GM12878 (cell line): ENCODE data around the gene RADIL. TPM values are rescaled to one million over a fixed set of nuclear protein-coding genes. Genes with fewer than 3 reads are reported as not detected.
A peak's percentile ranks its signal among the peaks of the same experiment; 100 is the strongest.

ENCODE experiments used
- ASH2L ChIP-seq: fragments of 300-600, 200-600 bp; sonication (generic); IDR thresholded peaks from 2 replicates; pipeline ENCODE4 v1.6.1; 2017; ENCODE audit warnings: low read depth, mild to moderate bottlenecking, borderline replicate concordance
- CBX3 ChIP-seq: fragments of 200-600 bp; sonication (generic); IDR thresholded peaks from 2 replicates; pipeline ENCODE4 v1.6.1; 2016; ENCODE audit warnings: low read depth, borderline replicate concordance
- CHD1 ChIP-seq: IDR thresholded peaks from 2 replicates; pipeline ENCODE4 v1.6.1; 2012; ENCODE audit warnings: low read depth, low read length, improper control_type of control experiment
- CREB1 ChIP-seq: IDR thresholded peaks from 2 replicates; pipeline ENCODE4 v1.6.1; 2012; ENCODE audit warnings: low read depth, mild to moderate bottlenecking, inconsistent platforms
- GATAD2B ChIP-seq: fragments of 450-650 bp; conservative IDR thresholded peaks from 2 replicates; pipeline ENCODE4 v1.6.1; 2017; ENCODE audit warnings: low read depth, mild to moderate bottlenecking, moderate library complexity
- HCFC1 ChIP-seq: fragments of 150-350 bp; IDR thresholded peaks from 2 replicates; pipeline ENCODE4 v1.6.1; 2014; ENCODE audit warnings: low read length
- IKZF1 ChIP-seq: fragments of 450-650 bp; conservative IDR thresholded peaks from 2 replicates; pipeline ENCODE4 v1.6.1; 2017; ENCODE audit warnings: antibody characterized with exemption, mild to moderate bottlenecking
- IKZF2 ChIP-seq, 2 experiments: fragments of 450-650 bp; IDR thresholded peaks; 2 replicates each; pipeline ENCODE4 v1.6.1; 2017; ENCODE audit warnings: mild to moderate bottlenecking in 2 of 2, moderate library complexity in 2 of 2
- IRF4 ChIP-seq: IDR thresholded peaks from 2 replicates; pipeline ENCODE4 v1.6.1; 2011; ENCODE audit warnings: low read depth, low read length
- MXI1 ChIP-seq: fragments of 150-350 bp; IDR thresholded peaks from 2 replicates; pipeline ENCODE4 v1.6.1; 2011; ENCODE audit warnings: low read depth, mild to moderate bottlenecking, inconsistent platforms, low read length, improper control_type of control experiment
- NRF1 ChIP-seq: conservative IDR thresholded peaks from 2 replicates; pipeline ENCODE4 v1.6.1; 2011; ENCODE audit warnings: mild to moderate bottlenecking, low read depth, low read length, improper control_type of control experiment
- POLR2A ChIP-seq: IDR thresholded peaks from 2 replicates; pipeline ENCODE4 v1.6.1; 2011; ENCODE audit warnings: low read depth, mild to moderate bottlenecking, low read length
- POLR2AphosphoS2 ChIP-seq: IDR thresholded peaks from 2 replicates; pipeline ENCODE4 v1.6.1; 2011; ENCODE audit warnings: low read depth, mild to moderate bottlenecking, low read length, improper control_type of control experiment, moderate library complexity
- RUNX3 ChIP-seq: IDR thresholded peaks from 2 replicates; pipeline ENCODE4 v1.6.1; 2012; ENCODE audit warnings: low read length, inconsistent platforms
- STAT1 ChIP-seq: fragments of 450-650 bp; conservative IDR thresholded peaks from 2 replicates; pipeline ENCODE4 v1.6.1; 2014; ENCODE audit warnings: antibody characterized with exemption, mild to moderate bottlenecking
- TCF12 ChIP-seq: IDR thresholded peaks from 2 replicates; pipeline ENCODE4 v1.6.1; 2011; ENCODE audit warnings: low read depth, mild to moderate bottlenecking, low read length
- TCF7 ChIP-seq: IDR thresholded peaks from 2 replicates; pipeline ENCODE4 v1.6.1; 2014; ENCODE audit warnings: antibody characterized with exemption, borderline replicate concordance
- WRNIP1 ChIP-seq: IDR thresholded peaks from 2 replicates; pipeline ENCODE4 v1.6.1; 2011; ENCODE audit warnings: low read depth, low read length, improper control_type of control experiment, borderline replicate concordance
- ZNF274 ChIP-seq: IDR thresholded peaks from one replicate; pipeline ENCODE4 v1.8.0; 2011; ENCODE audit not compliant: insufficient read length, insufficient read depth
- ZNF384 ChIP-seq: IDR thresholded peaks from 2 replicates; pipeline ENCODE4 v1.6.1; 2012; ENCODE audit warnings: low read depth, mild to moderate bottlenecking, low read length, improper control_type of control experiment, borderline replicate concordance
- polyA plus RNA-seq, 11 experiments: library from polyadenylated mRNA; depleted of rRNA in 4 of 11; unstranded in 6 of 11; stranded (reverse) in 5 of 11; fragments of >200 nt; fragmentation: Nextera tagmentation in 4 of 11; fragmentation: Illumina TruSeq in 1 of 11; extraction: Ambion mirVana in 4 of 11; extraction: Trizol in 1 of 11; gene quantifications; 1 replicate in 1 of 11; 2 replicates in 10 of 11; pipeline versions ENCODE4 v1.2.1 to v1.2.3, GENCODE V29; 2011 to 2016; ENCODE audit warnings: inconsistent platforms in 2 of 11, missing spikeins in 2 of 11, low read depth in 1 of 11
- total RNA-seq, 4 experiments: library from RNA; depleted of rRNA in 3 of 4; stranded (reverse); fragments of >200 nt in 3 of 4; fragmentation: Illumina TruSeq in 1 of 4; extraction: Trizol in 1 of 4; gene quantifications; 2 replicates each; pipeline versions ENCODE4 v1.2.1 to v1.2.3, GENCODE V29; 2013 to 2021
- TF ChIP-seq, protein P1 (sequence below): IDR thresholded peaks from 2 replicates; pipeline ENCODE4 v1.6.1; 2012; ENCODE audit warnings: low read depth, low read length, improper control_type of control experiment
- TF ChIP-seq, protein P2 (sequence below): fragments of 450-650 bp; IDR thresholded peaks from 2 replicates; pipeline ENCODE4 v1.6.1; 2017; ENCODE audit warnings: low read depth, mild to moderate bottlenecking, moderate library complexity
- TF ChIP-seq, protein P3 (sequence below): fragments of 450-650 bp; IDR thresholded peaks from 2 replicates; pipeline ENCODE4 v1.6.1; 2018; ENCODE audit warnings: borderline replicate concordance, mild to moderate bottlenecking; ENCODE audit not compliant: partially characterized antibody
- TF ChIP-seq, protein P4 (sequence below): IDR thresholded peaks from 2 replicates; pipeline ENCODE4 v1.6.1; 2012; ENCODE audit warnings: low read length, inconsistent platforms
- TF ChIP-seq, protein P5 (sequence below): fragments of 450-650 bp; conservative IDR thresholded peaks from 2 replicates; pipeline ENCODE4 v1.6.1; 2017; ENCODE audit warnings: mild to moderate bottlenecking, moderate library complexity

The RADIL gene
- total and polyA plus RNA-seq, 10 of the 15 experiments (the other 5 are each of a cell fraction or from before 2014, with no cell fraction given) = 0.05 to 0.06 TPM; not detected in 8

DNA sequence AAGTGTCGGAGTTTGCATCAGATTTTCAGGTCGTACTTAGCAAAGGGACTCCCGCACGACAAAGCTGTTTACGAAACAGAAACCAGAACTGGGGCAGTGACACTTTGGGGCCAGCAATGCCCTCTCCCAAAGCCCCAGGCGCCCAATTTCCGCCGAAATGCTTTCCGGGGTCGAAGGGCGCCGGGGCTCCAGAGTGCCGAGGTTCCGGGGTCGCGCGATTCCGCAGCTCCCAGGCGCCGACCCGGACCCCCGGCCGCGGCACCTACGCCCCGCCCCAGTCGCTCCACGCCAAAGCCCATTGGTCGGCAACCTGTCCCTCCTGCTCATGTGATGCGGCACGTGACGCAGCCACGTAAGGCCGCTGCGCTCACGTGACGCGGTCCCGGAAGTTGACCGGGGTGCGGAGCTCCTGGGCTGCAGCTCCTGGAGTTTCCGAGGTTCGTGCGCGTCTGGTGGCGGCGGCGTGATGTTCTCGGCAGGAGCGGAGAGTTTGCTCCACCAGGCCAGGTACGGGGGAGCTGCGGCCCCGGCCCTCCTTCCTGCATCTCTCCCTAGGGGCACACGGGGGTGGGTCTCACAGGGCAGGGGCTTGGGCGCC, 108.2 kb downstream of the RADIL start, which contains the start of gene AP5Z1 (continued):
- TF ChIP-seq WRNIP1 (no peak), HCFC1 (peak; percentile 71), MXI1 (peak; percentile 82), CHD1 (0 out of 2 replicates have a peak, but pooled peaks have one; percentile 27), TCF7 (no peak), IKZF1 (peak; percentile 90), RUNX3 (peak; percentile 17; the same call in 1 of the 2 replicates), POLR2A (peak; percentile 99), ZNF274 (no peak), CBX3 (no peak), STAT1 (0 out of 2 replicates have a peak, but pooled peaks have one; percentile 32), IRF4 (no peak), IKZF2 (IDR thresholded peaks at IDR 0.05) (peak in 1 of 2 experiments; percentile 21; a peak in 1 of 4 replicates), POLR2AphosphoS2 (peak; percentile 71; the same call in 1 of the 2 replicates), NRF1 (no peak), GATAD2B (peak; percentile 81; the same call in 1 of the 2 replicates), ZNF384 (no peak), ASH2L (peak; percentile 99; the same call in 1 of the 2 replicates), CREB1 (peak; percentile 91), TCF12 (peak; percentile 7; the same call in 1 of the 2 replicates)
- TF ChIP-seq, protein P1, sequence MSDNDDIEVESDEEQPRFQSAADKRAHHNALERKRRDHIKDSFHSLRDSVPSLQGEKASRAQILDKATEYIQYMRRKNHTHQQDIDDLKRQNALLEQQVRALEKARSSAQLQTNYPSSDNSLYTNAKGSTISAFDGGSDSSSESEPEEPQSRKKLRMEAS = peak; percentile 100
- TF ChIP-seq, protein P2, sequence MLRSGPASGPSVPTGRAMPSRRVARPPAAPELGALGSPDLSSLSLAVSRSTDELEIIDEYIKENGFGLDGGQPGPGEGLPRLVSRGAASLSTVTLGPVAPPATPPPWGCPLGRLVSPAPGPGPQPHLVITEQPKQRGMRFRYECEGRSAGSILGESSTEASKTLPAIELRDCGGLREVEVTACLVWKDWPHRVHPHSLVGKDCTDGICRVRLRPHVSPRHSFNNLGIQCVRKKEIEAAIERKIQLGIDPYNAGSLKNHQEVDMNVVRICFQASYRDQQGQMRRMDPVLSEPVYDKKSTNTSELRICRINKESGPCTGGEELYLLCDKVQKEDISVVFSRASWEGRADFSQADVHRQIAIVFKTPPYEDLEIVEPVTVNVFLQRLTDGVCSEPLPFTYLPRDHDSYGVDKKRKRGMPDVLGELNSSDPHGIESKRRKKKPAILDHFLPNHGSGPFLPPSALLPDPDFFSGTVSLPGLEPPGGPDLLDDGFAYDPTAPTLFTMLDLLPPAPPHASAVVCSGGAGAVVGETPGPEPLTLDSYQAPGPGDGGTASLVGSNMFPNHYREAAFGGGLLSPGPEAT = peak; percentile 85
- TF ChIP-seq, protein P3, sequence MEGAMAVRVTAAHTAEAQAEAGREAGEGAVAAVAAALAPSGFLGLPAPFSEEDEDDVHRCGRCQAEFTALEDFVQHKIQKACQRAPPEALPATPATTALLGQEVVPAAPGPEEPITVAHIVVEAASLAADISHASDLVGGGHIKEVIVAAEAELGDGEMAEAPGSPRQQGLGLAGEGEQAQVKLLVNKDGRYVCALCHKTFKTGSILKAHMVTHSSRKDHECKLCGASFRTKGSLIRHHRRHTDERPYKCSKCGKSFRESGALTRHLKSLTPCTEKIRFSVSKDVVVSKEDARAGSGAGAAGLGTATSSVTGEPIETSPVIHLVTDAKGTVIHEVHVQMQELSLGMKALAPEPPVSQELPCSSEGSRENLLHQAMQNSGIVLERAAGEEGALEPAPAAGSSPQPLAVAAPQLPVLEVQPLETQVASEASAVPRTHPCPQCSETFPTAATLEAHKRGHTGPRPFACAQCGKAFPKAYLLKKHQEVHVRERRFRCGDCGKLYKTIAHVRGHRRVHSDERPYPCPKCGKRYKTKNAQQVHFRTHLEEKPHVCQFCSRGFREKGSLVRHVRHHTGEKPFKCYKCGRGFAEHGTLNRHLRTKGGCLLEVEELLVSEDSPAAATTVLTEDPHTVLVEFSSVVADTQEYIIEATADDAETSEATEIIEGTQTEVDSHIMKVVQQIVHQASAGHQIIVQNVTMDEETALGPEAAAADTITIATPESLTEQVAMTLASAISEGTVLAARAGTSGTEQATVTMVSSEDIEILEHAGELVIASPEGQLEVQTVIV = peak; percentile 89
- TF ChIP-seq, protein P4, sequence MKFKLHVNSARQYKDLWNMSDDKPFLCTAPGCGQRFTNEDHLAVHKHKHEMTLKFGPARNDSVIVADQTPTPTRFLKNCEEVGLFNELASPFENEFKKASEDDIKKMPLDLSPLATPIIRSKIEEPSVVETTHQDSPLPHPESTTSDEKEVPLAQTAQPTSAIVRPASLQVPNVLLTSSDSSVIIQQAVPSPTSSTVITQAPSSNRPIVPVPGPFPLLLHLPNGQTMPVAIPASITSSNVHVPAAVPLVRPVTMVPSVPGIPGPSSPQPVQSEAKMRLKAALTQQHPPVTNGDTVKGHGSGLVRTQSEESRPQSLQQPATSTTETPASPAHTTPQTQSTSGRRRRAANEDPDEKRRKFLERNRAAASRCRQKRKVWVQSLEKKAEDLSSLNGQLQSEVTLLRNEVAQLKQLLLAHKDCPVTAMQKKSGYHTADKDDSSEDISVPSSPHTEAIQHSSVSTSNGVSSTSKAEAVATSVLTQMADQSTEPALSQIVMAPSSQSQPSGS = no peak
- TF ChIP-seq, protein P5, sequence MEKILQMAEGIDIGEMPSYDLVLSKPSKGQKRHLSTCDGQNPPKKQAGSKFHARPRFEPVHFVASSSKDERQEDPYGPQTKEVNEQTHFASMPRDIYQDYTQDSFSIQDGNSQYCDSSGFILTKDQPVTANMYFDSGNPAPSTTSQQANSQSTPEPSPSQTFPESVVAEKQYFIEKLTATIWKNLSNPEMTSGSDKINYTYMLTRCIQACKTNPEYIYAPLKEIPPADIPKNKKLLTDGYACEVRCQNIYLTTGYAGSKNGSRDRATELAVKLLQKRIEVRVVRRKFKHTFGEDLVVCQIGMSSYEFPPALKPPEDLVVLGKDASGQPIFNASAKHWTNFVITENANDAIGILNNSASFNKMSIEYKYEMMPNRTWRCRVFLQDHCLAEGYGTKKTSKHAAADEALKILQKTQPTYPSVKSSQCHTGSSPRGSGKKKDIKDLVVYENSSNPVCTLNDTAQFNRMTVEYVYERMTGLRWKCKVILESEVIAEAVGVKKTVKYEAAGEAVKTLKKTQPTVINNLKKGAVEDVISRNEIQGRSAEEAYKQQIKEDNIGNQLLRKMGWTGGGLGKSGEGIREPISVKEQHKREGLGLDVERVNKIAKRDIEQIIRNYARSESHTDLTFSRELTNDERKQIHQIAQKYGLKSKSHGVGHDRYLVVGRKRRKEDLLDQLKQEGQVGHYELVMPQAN = peak; percentile 96
